Keratinocyte (primary cell): Measurements from ENCODE around the gene DMXL1. TPM values are rescaled to one million over a fixed set of nuclear protein-coding genes. Genes with fewer than 3 reads are reported as not detected.

Experiments
- DNase-seq: peaks from one replicate; pipeline ENCODE4 v3.0.0-alpha.2; 2011; ENCODE audit warnings: low read depth, missing footprints, low spot score
- FAIRE-seq: peaks from 2 replicates; lab custom pipeline; 2011; peaks lifted over from hg19 to GRCh38; lab: Jason Lieb, UNC
- H2AFZ ChIP-seq: 2 replicates; pipeline ENCODE4 v1.6.0; 2012; ENCODE audit warnings: low read length, control low read depth, inconsistent platforms; ENCODE audit not compliant: control insufficient read depth
- H3K27ac ChIP-seq: 2 replicates; pipeline ENCODE4 v1.5.1; 2011; ENCODE audit warnings: low read length; ENCODE audit not compliant: control insufficient read depth, insufficient read depth
- H3K27me3 ChIP-seq: 3 replicates; pipeline ENCODE4 v1.6.0; 2011; ENCODE audit warnings: low read length; ENCODE audit not compliant: control insufficient read depth, insufficient read depth; ENCODE audit errors: extremely low read depth
- H3K36me3 ChIP-seq, 2 experiments: 2 replicates in 1 of 2; 3 replicates in 1 of 2; pipeline ENCODE4 v1.5.1; 2011; ENCODE audit warnings: low read length in 2 of 2, mild to moderate bottlenecking in 1 of 2; ENCODE audit not compliant: control insufficient read depth in 2 of 2, insufficient read depth in 2 of 2; ENCODE audit errors: extremely low read depth in 1 of 2
- H3K4me1 ChIP-seq: 3 replicates; pipeline ENCODE4 v1.5.1; 2011; ENCODE audit warnings: low read length; ENCODE audit not compliant: control insufficient read depth, insufficient read depth; ENCODE audit errors: extremely low read depth
- H3K4me2 ChIP-seq: 3 replicates; pipeline ENCODE4 v1.6.0; 2011; ENCODE audit warnings: low read depth, low read length; ENCODE audit not compliant: control insufficient read depth, insufficient read depth; ENCODE audit errors: extremely low read depth
- H3K4me3 ChIP-seq, 3 experiments: fragments of 200-600 bp in 1 of 3; sonication (generic) in 1 of 3; 2 replicates in 2 of 3; 3 replicates in 1 of 3; pipeline ENCODE4 v1.5.1; 2011 to 2016; ENCODE audit warnings: low read length in 3 of 3, mild to moderate bottlenecking in 3 of 3, control low read depth in 2 of 3, inconsistent platforms in 1 of 3, low read depth in 1 of 3, mixed read lengths in 1 of 3, mixed run types in 1 of 3, moderate library complexity in 1 of 3; ENCODE audit not compliant: control insufficient read depth in 2 of 3, insufficient read depth in 2 of 3; ENCODE audit errors: extremely low read depth in 1 of 3
- H3K79me2 ChIP-seq: 2 replicates; pipeline ENCODE4 v1.6.0; 2012; ENCODE audit warnings: low read length; ENCODE audit not compliant: control insufficient read depth, insufficient read depth
- H3K9ac ChIP-seq: 3 replicates; pipeline ENCODE4 v1.6.0; 2011; ENCODE audit warnings: low read length; ENCODE audit not compliant: control insufficient read depth, insufficient read depth; ENCODE audit errors: extremely low read depth
- H3K9me1 ChIP-seq: 3 replicates; pipeline ENCODE4 v1.6.0; 2011; ENCODE audit warnings: low read length; ENCODE audit not compliant: control insufficient read depth, insufficient read depth; ENCODE audit errors: extremely low read depth
- H3K9me3 ChIP-seq: 2 replicates; pipeline ENCODE4 v1.5.1; 2012; ENCODE audit warnings: low read depth, low read length; ENCODE audit not compliant: control insufficient read depth
- H4K20me1 ChIP-seq: 3 replicates; pipeline ENCODE4 v1.6.0; 2011; ENCODE audit warnings: low read length; ENCODE audit not compliant: control insufficient read depth, insufficient read depth; ENCODE audit errors: extremely low read depth
- CTCF ChIP-seq, 3 experiments: IDR thresholded peaks in 1 of 3; conservative IDR thresholded peaks in 1 of 3; optimal IDR thresholded peaks in 1 of 3; 2 replicates in 2 of 3; 3 replicates in 1 of 3; pipeline versions ENCODE3 to v1.5.1; 2011; ENCODE audit warnings: low read length in 3 of 3, mild to moderate bottlenecking in 3 of 3, moderate library complexity in 2 of 3, control low read depth in 1 of 3, inconsistent platforms in 1 of 3; ENCODE audit not compliant: insufficient read depth in 2 of 3; ENCODE audit errors: extremely low read depth in 1 of 3
- EZH2 ChIP-seq: IDR thresholded peaks from one replicate; pipeline ENCODE4 v1.6.1; 2012; ENCODE audit warnings: inconsistent platforms, mild to moderate bottlenecking, low read length, moderate library complexity
- dilution Hi-C: fragments of 300-500 bp; cut with MboI; formaldehyde crosslinking; loops from one replicate; pipeline ENCODE4 v1.7.0; 2020; ENCODE audit warnings: low sequenced_read_pairs; ENCODE audit not compliant: extremely low pct_ligation_motif_present
- polyA plus RNA-seq, 5 experiments: library from polyadenylated mRNA; depleted of rRNA in 3 of 5; stranded (reverse) in 3 of 5; stranded (forward) in 1 of 5; unstranded in 1 of 5; fragments of >200 nt; gene quantifications; 1 replicate in 1 of 5; 2 replicates in 3 of 5; 3 replicates in 1 of 5; pipeline versions ENCODE4 v1.2.1 to v1.2.3, GENCODE V29; 2011 to 2012; ENCODE audit warnings: missing spikeins in 2 of 5, low read depth in 1 of 5, low replicate concordance in 1 of 5

The DMXL1 gene
- polyA plus RNA-seq, 1 donor (not counting 4 experiments of a cell fraction or from before 2014, with no cell fraction given) = 13.1 TPM

- H3K27ac ChIP-seq = no peak overlapping the region
- H3K9me3 ChIP-seq = no peaks in the 10 kb centered on the region
- DNase-seq (no peak), FAIRE-seq (no peak)
- no peaks in the 10 kb centered on the region for H3K27me3 ChIP-seq
- H2AFZ ChIP-seq = no peak overlapping the region
- no peaks in the 10 kb centered on the region for H3K9me1 ChIP-seq
- H3K36me3 ChIP-seq = no peaks in the 10 kb centered on the region
- H3K4me1 ChIP-seq = no peaks in the 10 kb centered on the region
- no peaks in the 10 kb centered on the region for H4K20me1 ChIP-seq
- dilution Hi-C loops = no loop called here
- no peak overlapping the region for H3K9ac ChIP-seq
- TF ChIP-seq EZH2 (no peak), CTCF (optimal IDR thresholded peaks at IDR 0.05 in 1 of 3, IDR thresholded peaks at IDR 0.05 in 1 of 3, conservative IDR thresholded peaks at IDR 0.05 in 1 of 3; ENCODE audit: extremely low read depth in 1 of 3, insufficient read depth in 2 of 3, low read length in 3 of 3) (no peak)
- H3K79me2 ChIP-seq = no peaks in the 10 kb centered on the region
- H3K4me2 ChIP-seq = no peak overlapping the region
- H3K4me3 ChIP-seq = no peak overlapping the region
Measured at GRCh38 chr5:119191944-119192343, 121.1 kb downstream of the DMXL1 start.

- dilution Hi-C loops = no loop called here
- no peak overlapping the region for H3K4me3 ChIP-seq
- H3K9me3 ChIP-seq = no peaks in the 10 kb centered on the region
- no peaks in the 10 kb centered on the region for H3K79me2 ChIP-seq
- H3K9me1 ChIP-seq = no peaks in the 10 kb centered on the region
- H3K36me3 ChIP-seq = peaks cover 0 to 3% of the 10 kb centered on the region in 2 experiments
- H2AFZ ChIP-seq = no peak overlapping the region
- H3K9ac ChIP-seq = no peak overlapping the region
- H3K4me1 ChIP-seq = no peaks in the 10 kb centered on the region
- no peak for DNase-seq
- no peaks in the 10 kb centered on the region for H4K20me1 ChIP-seq
- H3K27ac ChIP-seq = no peak overlapping the region
- no peak for FAIRE-seq
- H3K4me2 ChIP-seq = no peak overlapping the region
- no peaks in the 10 kb centered on the region for H3K27me3 ChIP-seq
- TF ChIP-seq CTCF (optimal IDR thresholded peaks at IDR 0.05 in 1 of 3, IDR thresholded peaks at IDR 0.05 in 1 of 3, conservative IDR thresholded peaks at IDR 0.05 in 1 of 3; ENCODE audit: extremely low read depth in 1 of 3, insufficient read depth in 2 of 3, low read length in 3 of 3) (no peak), EZH2 (no peak)
Measured at GRCh38 chr5:119200795-119201194, 129.9 kb downstream of the DMXL1 start.
